Right lobe of liver (tissue), 6 donors: Measurements from ENCODE around the gene A2ML1. TPM values are rescaled to one million over a fixed set of nuclear protein-coding genes. Genes with fewer than 3 reads are reported as not detected.
"Not testable (repeated sequence)": the region's sequence is repeated elsewhere in the genome, so short reads cannot be mapped to it uniquely, and the experiment has no call there.

Experiments used
- ATAC-seq, 4 donors: fragments of 200-7000 bp; cut with Tn5 transposase; one replicate each; pipeline ENCODE4 v1.9.1; 2020; ENCODE audit warnings: mild to moderate bottlenecking in 4 of 4, moderate library complexity in 4 of 4
- DNase-seq, 3 donors: peaks; one replicate each; pipeline ENCODE4 v3.0.0-alpha.2; 2020
- H3K27ac ChIP-seq, 3 donors: fragments of 200-600 bp; one replicate each; pipeline ENCODE4 v1.8.0; 2022
- H3K27me3 ChIP-seq, 2 donors: fragments of 200-600 bp; one replicate each; pipeline ENCODE4 v1.8.0; 2022
- H3K36me3 ChIP-seq, 4 donors: fragments of 200-600 bp; sonication (generic) in 1 of 4; one replicate each; pipeline versions ENCODE4 v1.5.1 to v1.8.0; 2017 to 2022; ENCODE audit warnings: control low read depth in 1 of 4
- H3K4me1 ChIP-seq, 4 donors: fragments of 200-600 bp; sonication (generic) in 1 of 4; one replicate each; pipeline versions ENCODE4 v1.5.1 to v1.8.0; 2017 to 2022; ENCODE audit warnings: control low read depth in 1 of 4
- H3K4me3 ChIP-seq, 3 donors: fragments of 200-600 bp; one replicate each; pipeline ENCODE4 v1.8.0; 2022
- H3K9me3 ChIP-seq, 4 donors: fragments of 200-600 bp; sonication (generic) in 1 of 4; one replicate each; pipeline versions ENCODE4 v1.5.1 to v1.8.0; 2017 to 2022; ENCODE audit warnings: control low read depth in 1 of 4
- CTCF ChIP-seq, 4 donors: fragments of 200-600 bp in 3 of 4; fragments of 450-650 bp in 1 of 4; IDR thresholded peaks; one replicate each; pipeline versions ENCODE4 v1.5.1 to v1.8.0; 2016 to 2022; ENCODE audit warnings: antibody characterized with exemption in 4 of 4, mild to moderate bottlenecking in 2 of 4
- POLR2A ChIP-seq: fragments of 450-650 bp; IDR thresholded peaks from one replicate; pipeline ENCODE4 v1.6.1; 2017; ENCODE audit warnings: antibody characterized with exemption, mild to moderate bottlenecking
- WGBS: methylation state at CpG from one replicate; pipeline ENCODE4 v1.1.6; 2018; ENCODE audit warnings: low coverage, low lambda C conversion rate; ENCODE audit not compliant: insufficient coverage; ENCODE audit errors: missing lambda C conversion rate; 5-methylcytosine and 5-hydroxymethylcytosine counted together
- intact Hi-C, 2 donors: fragments of 100-400 bp; cut with DNase I; formaldehyde crosslinking; loops; one replicate each; pipeline versions ENCODE4 v1.11.2 to v1.14.1; 2022
- total RNA-seq, 6 experiments: library from RNA; depleted of rRNA in 2 of 6; stranded (reverse); fragments of >200 nt in 2 of 6; fragmentation: NEBNext Ultra II Directional in 3 of 6; extraction: Animal tissue kit (Norgen Biotek cat#: 25700) in 3 of 6; gene quantifications; one replicate each; pipeline versions ENCODE4 v1.1.0 to v1.2.4, GENCODE V29; 2016 to 2023
- donor health status: DM: no; HTN: yes; CAD: no.
- donor health status: DM: no; HTN: no; CAD: no.
- donor health status: DM: no; HTN: no; CAD: no.
- donor health status: DM: no; HTN: yes; CAD: no.
- donor health status: DM: no; HTN: yes; CAD: no.

A2ML1 gene
- total RNA-seq, 6 experiments from 2014 or later = 0.07 TPM; not detected in 5

DNA sequence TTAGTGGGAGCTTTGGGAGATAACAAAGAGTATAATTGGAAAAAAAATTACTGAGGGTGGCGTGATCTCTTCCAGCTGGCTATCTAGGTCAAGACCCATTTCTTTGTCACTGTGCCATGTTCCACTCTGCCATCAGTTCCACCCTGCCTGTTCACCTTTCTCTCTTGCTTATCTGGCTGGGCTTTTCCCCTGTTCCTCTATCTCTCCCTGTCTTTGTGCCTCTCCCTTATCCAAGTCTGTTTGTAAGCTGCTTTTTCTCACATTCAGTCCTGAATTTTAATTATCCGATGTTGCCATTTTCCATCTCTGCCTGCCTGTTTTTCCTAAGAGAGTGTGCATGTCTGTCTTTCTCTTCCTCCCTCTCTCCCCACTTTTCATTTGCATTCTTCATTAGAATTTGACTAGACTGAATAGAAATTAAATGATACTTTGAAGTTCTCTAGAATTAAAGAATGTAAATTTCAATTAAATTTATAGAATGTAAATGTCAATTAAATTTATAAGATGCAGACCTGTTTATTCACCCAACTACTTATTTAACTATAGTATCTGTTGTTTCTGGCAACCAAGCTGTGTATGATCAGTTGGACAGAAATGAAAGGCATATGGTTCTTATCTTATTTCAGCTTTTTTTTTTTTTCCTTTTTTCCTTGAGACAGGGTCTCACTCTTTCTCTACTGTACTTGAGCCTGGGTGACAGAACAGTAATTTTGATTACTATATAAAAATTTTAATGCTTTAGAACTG is 40.9 kb upstream of the A2ML1 start:
- Histone ChIP-seq H3K27me3 (no peaks in the 10 kb centered on the region), H3K4me1 (no peaks in the 10 kb centered on the region), H3K4me3 (no peak overlapping the region), H3K9me3 (no peaks in the 10 kb centered on the region), H3K27ac (no peak overlapping the region), H3K36me3 (no peaks in the 10 kb centered on the region)
- WGBS = 81% methylated on average over 2 of the region's 2 CpGs
- intact Hi-C loops = no loop called here
- no peak for ATAC-seq
- TF ChIP-seq CTCF (IDR thresholded peaks at IDR 0.05) (no peak), POLR2A (no peak)
- DNase-seq = no peak

- no peak for ATAC-seq
- Histone ChIP-seq H3K9me3 (no peaks in the 10 kb centered on the region), H3K4me3 (no peak overlapping the region), H3K4me1 (no peaks in the 10 kb centered on the region), H3K27me3 (no peaks in the 10 kb centered on the region), H3K36me3 (no peaks in the 10 kb centered on the region), H3K27ac (no peak overlapping the region)
- intact Hi-C loops = no loop called here
- TF ChIP-seq CTCF (IDR thresholded peaks at IDR 0.05) (no peak), POLR2A (no peak)
- DNase-seq = no peak
Measured at GRCh38 chr12:8784290-8784888, 38.0 kb upstream of the A2ML1 start.

DNA sequence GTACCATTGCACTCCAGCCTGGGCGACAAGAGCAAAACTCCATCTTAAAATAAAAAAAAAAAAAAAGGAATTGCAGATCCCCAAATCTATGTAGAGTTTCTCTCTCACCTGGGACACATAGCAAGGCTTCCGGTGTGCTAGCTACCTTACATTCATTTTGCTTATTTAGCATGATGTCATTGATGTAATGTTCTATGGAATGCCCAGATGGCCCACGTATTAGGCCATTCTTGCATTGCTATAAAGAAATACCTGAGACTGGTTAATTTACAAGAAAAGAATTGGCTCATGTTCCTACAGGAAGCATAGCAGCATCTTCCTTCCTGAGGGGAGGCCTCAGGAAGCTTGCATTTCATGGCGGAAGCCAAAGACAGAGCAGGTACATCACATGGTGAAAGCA is 36.9 kb upstream of the A2ML1 start:
- Histone ChIP-seq H3K27me3 (no peaks in the 10 kb centered on the region), H3K4me1 (no peaks in the 10 kb centered on the region), H3K9me3 (no peaks in the 10 kb centered on the region), H3K27ac (no peak overlapping the region), H3K36me3 (no peaks in the 10 kb centered on the region), H3K4me3 (no peak overlapping the region)
- DNase-seq (no peak), ATAC-seq (no peak)
- WGBS = 76% methylated on average over 3 of the region's 4 CpGs
- intact Hi-C loops = no loop called here
- TF ChIP-seq CTCF (IDR thresholded peaks at IDR 0.05) = no peak
- no peak for TF ChIP-seq POLR2A

DNA sequence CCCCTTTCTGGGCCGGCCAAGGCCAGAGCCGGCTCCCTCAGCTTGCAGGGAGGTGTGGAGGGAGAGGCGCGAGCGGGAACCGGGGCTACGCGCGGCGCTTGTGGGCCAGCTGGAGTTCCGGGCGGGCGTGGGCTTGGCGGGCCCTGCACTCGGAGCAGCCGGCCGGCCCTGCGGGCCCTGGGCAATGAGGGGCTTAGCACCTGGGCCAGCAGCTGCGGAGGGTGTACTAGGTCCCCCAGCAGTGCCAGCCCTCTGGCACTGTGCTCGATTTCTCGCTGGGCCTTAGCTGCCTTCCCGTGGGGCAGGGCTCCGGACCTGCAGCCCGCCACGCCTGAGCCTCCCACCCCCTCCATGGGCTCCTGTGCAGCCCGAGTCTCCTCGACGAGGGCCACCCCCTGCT is 35.2 kb upstream of the A2ML1 start:
- ATAC-seq, H3K36me3 ChIP-seq, H3K27ac ChIP-seq, DNase-seq, intact Hi-C loops, H3K9me3 ChIP-seq, H3K4me1 ChIP-seq, H3K4me3 ChIP-seq, H3K27me3 ChIP-seq: not testable (repeated sequence)
- WGBS = no CpG with 5 or more reads among the region's 28 CpGs

DNA sequence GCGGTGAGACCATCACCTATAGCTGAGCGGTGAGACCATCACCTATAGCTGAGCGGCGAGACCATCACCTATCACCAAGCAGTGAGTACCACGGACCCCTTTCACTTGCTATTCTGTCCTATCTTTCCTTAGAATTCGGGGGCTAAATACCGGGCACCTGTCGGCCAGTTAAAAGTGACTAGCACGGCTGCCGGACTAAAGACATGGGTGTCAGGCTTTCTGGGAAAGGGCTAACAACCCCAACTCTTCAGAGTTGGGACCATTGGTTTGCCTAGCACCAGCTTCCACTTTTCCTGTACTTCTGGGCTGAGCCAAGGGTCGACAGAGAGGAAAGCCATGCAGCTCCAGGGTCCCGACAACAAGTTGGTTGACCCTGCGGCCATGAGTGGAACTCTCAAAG is 33.7 kb upstream of the A2ML1 start:
- H3K4me1 ChIP-seq, H3K27ac ChIP-seq, ATAC-seq, DNase-seq, H3K36me3 ChIP-seq, intact Hi-C loops, H3K4me3 ChIP-seq, H3K27me3 ChIP-seq, H3K9me3 ChIP-seq: not testable (repeated sequence)
- 100% methylated on average over 1 of the region's 13 CpGs for WGBS

- H3K27me3 ChIP-seq, DNase-seq, ATAC-seq, H3K36me3 ChIP-seq, H3K4me1 ChIP-seq, H3K27ac ChIP-seq, H3K4me3 ChIP-seq, H3K9me3 ChIP-seq, intact Hi-C loops: not testable (repeated sequence)
- WGBS = 72% methylated on average over 13 of the region's 13 CpGs
Measured at GRCh38 chr12:8789341-8790013, 32.9 kb upstream of the A2ML1 start.

GRCh38 chr12:8793226-8793625 is 29.2 kb upstream of the A2ML1 start:
- H3K27ac ChIP-seq, DNase-seq, H3K36me3 ChIP-seq, H3K27me3 ChIP-seq, H3K9me3 ChIP-seq, intact Hi-C loops, H3K4me1 ChIP-seq, ATAC-seq, H3K4me3 ChIP-seq: not testable (repeated sequence)
- 50% methylated on average over 2 of the region's 4 CpGs for WGBS

- H3K4me1 ChIP-seq, intact Hi-C loops, H3K36me3 ChIP-seq, H3K9me3 ChIP-seq, H3K27ac ChIP-seq, ATAC-seq, DNase-seq, H3K27me3 ChIP-seq, H3K4me3 ChIP-seq: not testable (repeated sequence)
- no CpG with 5 or more reads among the region's 21 CpGs for WGBS
Measured at GRCh38 chr12:8794611-8795010, 27.8 kb upstream of the A2ML1 start.
